Measurements from ENCODE around the gene PGAM1. TPM values are rescaled to one million over a fixed set of nuclear protein-coding genes. Genes with fewer than 3 reads are reported as not detected.
"Not testable (repeated sequence)": the region's sequence is repeated elsewhere in the genome, so short reads cannot be mapped to it uniquely, and the experiment has no call there.

The PGAM1 gene
- total and polyA plus RNA-seq, 2 donors from 2014 or later = 161 to 328 TPM

DNA sequence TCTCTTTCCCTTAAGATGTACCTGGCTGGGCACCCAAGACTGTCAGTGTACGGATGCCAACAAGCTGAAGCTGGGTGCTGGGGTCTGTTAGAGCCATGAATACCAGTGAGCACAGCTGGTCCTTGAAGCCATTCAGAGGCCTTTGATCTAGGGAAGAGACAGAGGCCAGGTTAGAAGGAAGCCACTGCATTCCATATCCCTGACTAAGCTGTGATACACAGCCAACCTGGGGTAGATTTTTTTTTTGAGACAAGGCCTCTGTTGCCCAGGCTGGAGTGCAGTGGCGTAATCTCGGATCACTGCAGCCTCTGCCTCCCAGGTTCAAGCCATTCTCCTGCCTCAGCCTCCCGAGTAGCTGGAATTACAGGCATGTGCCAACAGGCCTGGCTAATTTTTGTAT, 40.8 kb downstream of the PGAM1 start:
- Histone ChIP-seq H3K4me1 (ENCODE audit: control insufficient read depth in 2 of 3, insufficient read depth in 2 of 3, low read depth in 1 of 3, low read length in 3 of 3) (peaks cover 0 to 6% (median 0%) of the 10 kb centered on the region in 3 donors), H3K9ac (ENCODE audit: low read length in 3 of 3) (no peak overlapping the region), H3K36me3 (ENCODE audit: control insufficient read depth in 2 of 3, insufficient read depth in 3 of 3, low read length in 3 of 3) (peaks cover 26 to 60% (median 52%) of the 10 kb centered on the region in 3 donors), H3K27ac (ENCODE audit: low read depth in 2 of 2, low read length in 2 of 2) (no peak overlapping the region), H3K4me3 (ENCODE audit: low read length in 3 of 3) (no peak overlapping the region), H3K9me3 (ENCODE audit: control insufficient read depth in 2 of 3, insufficient read depth in 1 of 3, low read length in 3 of 3) (no peaks in the 10 kb centered on the region), H3K27me3 (ENCODE audit: control insufficient read depth, insufficient read depth, low read length) (no peaks in the 10 kb centered on the region)
- FAIRE-seq (no peak), DNase-seq (no peak)
- intact Hi-C loops (cut with DNase I) = no loop called here
- TF ChIP-seq, protein P1, sequence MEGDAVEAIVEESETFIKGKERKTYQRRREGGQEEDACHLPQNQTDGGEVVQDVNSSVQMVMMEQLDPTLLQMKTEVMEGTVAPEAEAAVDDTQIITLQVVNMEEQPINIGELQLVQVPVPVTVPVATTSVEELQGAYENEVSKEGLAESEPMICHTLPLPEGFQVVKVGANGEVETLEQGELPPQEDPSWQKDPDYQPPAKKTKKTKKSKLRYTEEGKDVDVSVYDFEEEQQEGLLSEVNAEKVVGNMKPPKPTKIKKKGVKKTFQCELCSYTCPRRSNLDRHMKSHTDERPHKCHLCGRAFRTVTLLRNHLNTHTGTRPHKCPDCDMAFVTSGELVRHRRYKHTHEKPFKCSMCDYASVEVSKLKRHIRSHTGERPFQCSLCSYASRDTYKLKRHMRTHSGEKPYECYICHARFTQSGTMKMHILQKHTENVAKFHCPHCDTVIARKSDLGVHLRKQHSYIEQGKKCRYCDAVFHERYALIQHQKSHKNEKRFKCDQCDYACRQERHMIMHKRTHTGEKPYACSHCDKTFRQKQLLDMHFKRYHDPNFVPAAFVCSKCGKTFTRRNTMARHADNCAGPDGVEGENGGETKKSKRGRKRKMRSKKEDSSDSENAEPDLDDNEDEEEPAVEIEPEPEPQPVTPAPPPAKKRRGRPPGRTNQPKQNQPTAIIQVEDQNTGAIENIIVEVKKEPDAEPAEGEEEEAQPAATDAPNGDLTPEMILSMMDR (IDR thresholded peaks at IDR 0.05; ENCODE audit: borderline replicate concordance, extremely low read depth, insufficient read depth) = no peak

DNA sequence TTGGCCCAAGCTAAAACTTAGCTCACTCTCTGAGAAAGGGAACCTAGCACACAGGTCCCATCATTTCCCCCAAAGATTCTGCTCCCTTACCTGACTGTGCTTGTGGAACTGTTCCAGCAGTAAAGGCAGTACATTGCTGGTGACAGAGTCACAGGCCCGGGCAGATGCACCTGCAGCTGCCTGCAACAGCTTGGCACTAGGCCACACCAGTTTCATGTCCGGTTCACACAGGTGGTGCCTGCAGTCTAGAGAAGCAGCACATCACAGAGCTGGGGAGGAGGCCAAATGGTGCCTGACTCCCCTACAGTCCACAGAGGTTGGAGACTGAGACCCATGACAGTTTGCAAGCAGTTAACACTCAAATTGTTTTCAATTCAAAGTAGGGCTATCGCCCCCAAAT, 42.2 kb downstream of the PGAM1 start:
- H3K27me3 ChIP-seq (ENCODE audit: control insufficient read depth, insufficient read depth, low read length) = no peaks in the 10 kb centered on the region
- no peak overlapping the region for H3K4me3 ChIP-seq (ENCODE audit: low read length in 3 of 3)
- H3K9me3 ChIP-seq (ENCODE audit: control insufficient read depth in 2 of 3, insufficient read depth in 1 of 3, low read length in 3 of 3) = no peaks in the 10 kb centered on the region
- no peak for FAIRE-seq
- intact Hi-C loops (cut with DNase I) = no loop called here
- peaks cover 0 to 6% (median 0%) of the 10 kb centered on the region in 3 donors for H3K4me1 ChIP-seq (ENCODE audit: control insufficient read depth in 2 of 3, insufficient read depth in 2 of 3, low read depth in 1 of 3, low read length in 3 of 3)
- H3K27ac ChIP-seq (ENCODE audit: low read depth in 2 of 2, low read length in 2 of 2) = no peak overlapping the region
- DNase-seq = no peak
- TF ChIP-seq, protein P1 (IDR thresholded peaks at IDR 0.05; ENCODE audit: borderline replicate concordance, extremely low read depth, insufficient read depth) = no peak
- H3K36me3 ChIP-seq (ENCODE audit: control insufficient read depth in 2 of 3, insufficient read depth in 3 of 3, low read length in 3 of 3) = peaks cover 21 to 49% (median 44%) of the 10 kb centered on the region in 3 donors
- no peak overlapping the region for H3K9ac ChIP-seq (ENCODE audit: low read length in 3 of 3)

DNA sequence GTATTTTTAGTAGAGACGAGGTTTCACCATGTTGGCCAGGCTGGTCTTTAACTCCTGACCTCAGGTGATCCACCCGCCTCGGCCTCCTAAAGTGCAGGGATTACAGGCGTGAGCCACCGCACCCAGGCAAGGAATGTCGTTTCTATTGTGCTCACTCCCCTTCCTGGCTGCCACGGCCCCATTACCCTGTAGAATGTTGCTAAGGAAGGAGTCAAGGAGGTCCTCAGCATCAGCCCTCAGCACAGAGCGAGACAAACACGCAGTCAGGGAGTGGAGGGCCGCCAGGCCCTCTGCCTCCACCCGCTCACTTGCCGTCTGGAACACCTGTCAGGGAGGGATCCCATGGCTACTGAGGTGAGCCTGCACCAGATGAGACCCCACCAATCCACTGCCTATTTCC, 42.8 kb downstream of the PGAM1 start:
- FAIRE-seq; intact Hi-C loops (cut with DNase I): not testable (repeated sequence)

DNA sequence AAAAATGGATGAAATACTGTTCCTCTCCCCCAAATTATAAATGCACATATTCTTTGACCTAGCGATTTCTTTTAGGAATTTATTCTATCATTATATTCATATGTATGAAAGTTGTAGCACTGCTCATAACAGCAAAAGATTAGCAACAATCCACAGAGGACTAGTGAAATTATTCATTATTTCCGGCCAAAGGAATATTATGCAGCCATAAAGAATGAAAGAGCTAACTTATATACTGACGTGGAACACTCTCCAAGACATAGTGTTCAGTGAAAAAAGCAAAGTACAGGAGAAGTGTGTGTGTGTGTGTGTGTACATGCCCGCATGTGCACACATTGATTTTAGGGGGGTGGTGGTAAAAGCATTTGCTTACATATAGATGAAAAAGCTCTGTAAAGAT, 48.9 kb downstream of the PGAM1 start:
- Histone ChIP-seq H3K4me1 (ENCODE audit: control insufficient read depth in 2 of 3, insufficient read depth in 2 of 3, low read depth in 1 of 3, low read length in 3 of 3) (no peaks in the 10 kb centered on the region), H3K4me3 (ENCODE audit: low read length in 3 of 3) (no peak overlapping the region), H3K36me3 (ENCODE audit: control insufficient read depth in 2 of 3, insufficient read depth in 3 of 3, low read length in 3 of 3) (peaks cover 12 to 66% (median 43%) of the 10 kb centered on the region in 3 donors), H3K27me3 (ENCODE audit: control insufficient read depth, insufficient read depth, low read length) (no peaks in the 10 kb centered on the region), H3K9me3 (ENCODE audit: control insufficient read depth in 2 of 3, insufficient read depth in 1 of 3, low read length in 3 of 3) (no peaks in the 10 kb centered on the region), H3K27ac (ENCODE audit: low read depth in 2 of 2, low read length in 2 of 2) (no peak overlapping the region), H3K9ac (ENCODE audit: low read length in 3 of 3) (no peak overlapping the region)
- intact Hi-C loops (cut with DNase I) = no loop called here
- FAIRE-seq (no peak), DNase-seq (no peak)
- TF ChIP-seq, protein P1 (IDR thresholded peaks at IDR 0.05; ENCODE audit: borderline replicate concordance, extremely low read depth, insufficient read depth) = no peak

More for the DNA sequence above, 42.8 kb downstream of the PGAM1 start:
- H3K4me3 ChIP-seq (ENCODE audit: low read length in 3 of 3); H3K4me1 ChIP-seq (ENCODE audit: control insufficient read depth in 2 of 3, insufficient read depth in 2 of 3, low read depth in 1 of 3, low read length in 3 of 3); H3K27ac ChIP-seq (ENCODE audit: low read depth in 2 of 2, low read length in 2 of 2); DNase-seq; H3K9ac ChIP-seq (ENCODE audit: low read length in 3 of 3); H3K27me3 ChIP-seq (ENCODE audit: control insufficient read depth, insufficient read depth, low read length); H3K9me3 ChIP-seq (ENCODE audit: control insufficient read depth in 2 of 3, insufficient read depth in 1 of 3, low read length in 3 of 3): not testable (repeated sequence)
- peaks cover 17 to 55% (median 45%) of the 10 kb centered on the region in 3 donors for H3K36me3 ChIP-seq (ENCODE audit: control insufficient read depth in 2 of 3, insufficient read depth in 3 of 3, low read length in 3 of 3)
